Right lobe of liver (tissue), 6 donors: ENCODE data around the gene TLL2. TPM values are rescaled to one million over a fixed set of nuclear protein-coding genes. Genes with fewer than 3 reads are reported as not detected.

Source experiments
- ATAC-seq, 4 donors: fragments of 200-7000 bp; cut with Tn5 transposase; one replicate each; pipeline ENCODE4 v1.9.1; 2020; ENCODE audit warnings: mild to moderate bottlenecking in 4 of 4, moderate library complexity in 4 of 4
- DNase-seq, 3 donors: peaks; one replicate each; pipeline ENCODE4 v3.0.0-alpha.2; 2020
- H3K27ac ChIP-seq, 3 donors: fragments of 200-600 bp; one replicate each; pipeline ENCODE4 v1.8.0; 2022
- H3K27me3 ChIP-seq, 2 donors: fragments of 200-600 bp; one replicate each; pipeline ENCODE4 v1.8.0; 2022
- H3K36me3 ChIP-seq, 4 donors: fragments of 200-600 bp; sonication (generic) in 1 of 4; one replicate each; pipeline versions ENCODE4 v1.5.1 to v1.8.0; 2017 to 2022; ENCODE audit warnings: control low read depth in 1 of 4
- H3K4me1 ChIP-seq, 4 donors: fragments of 200-600 bp; sonication (generic) in 1 of 4; one replicate each; pipeline versions ENCODE4 v1.5.1 to v1.8.0; 2017 to 2022; ENCODE audit warnings: control low read depth in 1 of 4
- H3K4me3 ChIP-seq, 3 donors: fragments of 200-600 bp; one replicate each; pipeline ENCODE4 v1.8.0; 2022
- H3K9me3 ChIP-seq, 4 donors: fragments of 200-600 bp; sonication (generic) in 1 of 4; one replicate each; pipeline versions ENCODE4 v1.5.1 to v1.8.0; 2017 to 2022; ENCODE audit warnings: control low read depth in 1 of 4
- POLR2A ChIP-seq: fragments of 450-650 bp; IDR thresholded peaks from one replicate; pipeline ENCODE4 v1.6.1; 2017; ENCODE audit warnings: antibody characterized with exemption, mild to moderate bottlenecking
- WGBS: methylation state at CpG from one replicate; pipeline ENCODE4 v1.1.6; 2018; ENCODE audit warnings: low coverage, low lambda C conversion rate; ENCODE audit not compliant: insufficient coverage; ENCODE audit errors: missing lambda C conversion rate; 5-methylcytosine and 5-hydroxymethylcytosine counted together
- intact Hi-C, 2 donors: fragments of 100-400 bp; cut with DNase I; formaldehyde crosslinking; loops; one replicate each; pipeline versions ENCODE4 v1.11.2 to v1.14.1; 2022
- total RNA-seq, 6 experiments: library from RNA; depleted of rRNA in 2 of 6; stranded (reverse); fragments of >200 nt in 2 of 6; fragmentation: NEBNext Ultra II Directional in 3 of 6; extraction: Animal tissue kit (Norgen Biotek cat#: 25700) in 3 of 6; gene quantifications; one replicate each; pipeline versions ENCODE4 v1.1.0 to v1.2.4, GENCODE V29; 2016 to 2023
- TF ChIP-seq, protein P1 (sequence below), 4 donors: fragments of 200-600 bp in 3 of 4; fragments of 450-650 bp in 1 of 4; IDR thresholded peaks; one replicate each; pipeline versions ENCODE4 v1.5.1 to v1.8.0; 2016 to 2022; ENCODE audit warnings: antibody characterized with exemption in 4 of 4, mild to moderate bottlenecking in 2 of 4
- donor health status: DM: no; HTN: yes; CAD: no.
- donor health status: DM: no; HTN: no; CAD: no.
- donor health status: DM: no; HTN: no; CAD: no.
- donor health status: DM: no; HTN: yes; CAD: no.
- donor health status: DM: no; HTN: yes; CAD: no.

Gene TLL2
- total RNA-seq, 6 experiments from 2014 or later: 0.11 to 0.14 TPM; not detected in 4

DNA sequence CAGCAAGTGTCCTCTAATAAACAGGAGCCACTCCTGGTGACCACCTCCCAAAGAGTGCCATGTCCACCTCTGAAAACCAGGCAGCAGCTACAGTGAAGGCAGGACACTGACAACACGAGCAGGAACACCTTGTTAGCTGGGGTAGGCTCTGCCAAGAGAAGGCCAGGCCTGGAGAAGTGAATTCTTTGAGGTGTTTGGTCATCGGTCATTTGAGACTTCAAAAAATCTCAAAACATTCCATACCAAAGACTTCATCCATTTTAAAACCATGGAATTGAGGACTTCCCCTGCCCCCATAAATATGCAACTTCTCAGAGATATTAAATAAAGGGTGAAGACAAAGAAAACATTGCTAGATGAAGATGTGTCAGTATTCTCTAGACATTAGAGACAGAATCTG is 126.6 kb downstream of the TLL2 start:
- H3K27me3 ChIP-seq: no peaks in the 10 kb centered on the region
- no peaks in the 10 kb centered on the region for H3K9me3 ChIP-seq
- 64% methylated on average over 2 of the region's 2 CpGs for WGBS
- H3K4me3 ChIP-seq: no peak overlapping the region
- DNase-seq (no peak), ATAC-seq (no peak)
- TF ChIP-seq, protein P1, sequence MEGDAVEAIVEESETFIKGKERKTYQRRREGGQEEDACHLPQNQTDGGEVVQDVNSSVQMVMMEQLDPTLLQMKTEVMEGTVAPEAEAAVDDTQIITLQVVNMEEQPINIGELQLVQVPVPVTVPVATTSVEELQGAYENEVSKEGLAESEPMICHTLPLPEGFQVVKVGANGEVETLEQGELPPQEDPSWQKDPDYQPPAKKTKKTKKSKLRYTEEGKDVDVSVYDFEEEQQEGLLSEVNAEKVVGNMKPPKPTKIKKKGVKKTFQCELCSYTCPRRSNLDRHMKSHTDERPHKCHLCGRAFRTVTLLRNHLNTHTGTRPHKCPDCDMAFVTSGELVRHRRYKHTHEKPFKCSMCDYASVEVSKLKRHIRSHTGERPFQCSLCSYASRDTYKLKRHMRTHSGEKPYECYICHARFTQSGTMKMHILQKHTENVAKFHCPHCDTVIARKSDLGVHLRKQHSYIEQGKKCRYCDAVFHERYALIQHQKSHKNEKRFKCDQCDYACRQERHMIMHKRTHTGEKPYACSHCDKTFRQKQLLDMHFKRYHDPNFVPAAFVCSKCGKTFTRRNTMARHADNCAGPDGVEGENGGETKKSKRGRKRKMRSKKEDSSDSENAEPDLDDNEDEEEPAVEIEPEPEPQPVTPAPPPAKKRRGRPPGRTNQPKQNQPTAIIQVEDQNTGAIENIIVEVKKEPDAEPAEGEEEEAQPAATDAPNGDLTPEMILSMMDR (IDR thresholded peaks at IDR 0.05): no peak
- no peak for TF ChIP-seq POLR2A
- intact Hi-C loops: no loop called here
- H3K27ac ChIP-seq: no peak overlapping the region
- H3K36me3 ChIP-seq: no peaks in the 10 kb centered on the region
- H3K4me1 ChIP-seq: peaks cover 0 to 9% (median 4%) of the 10 kb centered on the region in 4 donors

DNA sequence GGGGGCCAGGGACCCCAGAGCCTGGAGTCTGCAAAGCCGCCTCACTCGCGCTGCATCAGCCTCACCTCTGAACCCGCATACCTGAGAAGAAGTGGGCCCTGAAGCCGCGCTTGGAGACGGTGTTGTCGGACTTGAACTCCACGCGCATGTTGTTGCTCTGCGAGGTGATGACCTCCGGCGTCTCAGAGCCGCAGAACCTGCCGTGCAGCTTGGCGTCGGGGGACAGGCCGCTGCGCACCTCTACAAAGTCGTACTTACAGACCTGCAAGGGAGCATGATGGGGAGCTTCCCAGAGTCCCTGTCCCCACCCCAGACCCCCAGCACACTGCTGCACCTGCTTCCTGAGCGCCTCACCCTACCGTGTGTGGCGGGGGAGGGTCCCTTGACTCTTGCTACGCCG is 129.2 kb downstream of the TLL2 start:
- Histone ChIP-seq H3K4me1 (no peaks in the 10 kb centered on the region), H3K9me3 (no peaks in the 10 kb centered on the region), H3K27ac (no peak overlapping the region), H3K36me3 (no peaks in the 10 kb centered on the region), H3K27me3 (no peaks in the 10 kb centered on the region), H3K4me3 (no peak overlapping the region)
- intact Hi-C loops: no loop called here
- no peak for TF ChIP-seq POLR2A
- TF ChIP-seq, protein P1 (IDR thresholded peaks at IDR 0.05): no peak
- WGBS: 71% methylated on average over 11 of the region's 25 CpGs
- DNase-seq: no peak
- ATAC-seq: no peak

DNA sequence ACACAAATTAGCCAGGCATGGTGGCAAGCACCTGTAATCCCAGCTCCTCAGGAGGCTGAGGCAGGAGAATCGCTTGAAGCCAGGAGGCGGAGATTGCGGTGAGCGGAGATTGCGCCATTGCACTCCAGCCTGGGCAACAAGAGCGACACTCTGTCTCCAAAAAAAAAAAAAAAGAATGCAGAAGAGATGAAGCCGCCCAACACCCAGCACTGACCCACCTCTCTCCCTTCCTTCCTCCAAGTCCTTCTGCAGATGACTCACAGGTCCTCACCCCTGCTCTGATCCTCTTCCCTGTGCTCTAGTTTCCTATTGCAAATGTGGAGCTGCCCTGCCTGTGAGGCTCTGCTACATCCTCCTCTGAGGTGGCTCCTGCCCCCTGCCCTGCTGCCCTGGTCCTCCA is 132.9 kb downstream of the TLL2 start:
- peak; percentile 33 to 63 (median 49) for ATAC-seq
- no peak for DNase-seq
- Histone ChIP-seq H3K4me1 (peaks cover 0 to under 1% (median 0%) of the 10 kb centered on the region in 4 donors), H3K27me3 (no peaks in the 10 kb centered on the region), H3K36me3 (no peaks in the 10 kb centered on the region), H3K4me3 (no peak overlapping the region), H3K9me3 (no peaks in the 10 kb centered on the region), H3K27ac (no peak overlapping the region)
- intact Hi-C loops: no loop called here
- TF ChIP-seq, protein P1 (IDR thresholded peaks at IDR 0.05): no peak
- TF ChIP-seq POLR2A: no peak
- 67% methylated on average over 2 of the region's 7 CpGs for WGBS

DNA sequence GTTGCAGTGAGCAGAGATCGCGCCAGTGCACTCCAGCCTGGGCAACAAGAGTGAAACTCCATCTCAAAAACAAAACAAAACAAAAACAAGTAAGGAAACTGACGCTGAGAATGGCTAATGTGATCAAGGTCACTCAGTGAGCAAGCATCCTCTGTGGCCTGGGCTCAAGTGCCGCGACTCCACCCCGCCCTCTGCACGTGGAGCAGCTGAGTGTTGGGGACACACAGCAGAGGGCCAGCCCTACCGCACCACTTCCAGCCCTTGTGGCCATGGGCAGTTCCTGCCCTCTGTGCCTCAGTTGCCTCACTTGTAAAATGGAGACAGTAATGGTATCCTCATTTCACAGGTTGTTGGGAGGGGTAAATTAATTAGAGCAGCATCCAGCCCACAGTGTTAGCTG is 134.0 kb downstream of the TLL2 start:
- H3K4me3 ChIP-seq: no peak overlapping the region
- H3K27me3 ChIP-seq: no peaks in the 10 kb centered on the region
- TF ChIP-seq, protein P1 (IDR thresholded peaks at IDR 0.05): no peak
- TF ChIP-seq POLR2A: no peak
- ATAC-seq (no peak), DNase-seq (no peak)
- no peak overlapping the region for H3K27ac ChIP-seq
- intact Hi-C loops: no loop called here
- no peaks in the 10 kb centered on the region for H3K36me3 ChIP-seq
- 67% methylated on average over 1 of the region's 8 CpGs for WGBS
- H3K9me3 ChIP-seq: no peaks in the 10 kb centered on the region
- peaks cover 0 to 6% (median 0%) of the 10 kb centered on the region in 4 donors for H3K4me1 ChIP-seq

DNA sequence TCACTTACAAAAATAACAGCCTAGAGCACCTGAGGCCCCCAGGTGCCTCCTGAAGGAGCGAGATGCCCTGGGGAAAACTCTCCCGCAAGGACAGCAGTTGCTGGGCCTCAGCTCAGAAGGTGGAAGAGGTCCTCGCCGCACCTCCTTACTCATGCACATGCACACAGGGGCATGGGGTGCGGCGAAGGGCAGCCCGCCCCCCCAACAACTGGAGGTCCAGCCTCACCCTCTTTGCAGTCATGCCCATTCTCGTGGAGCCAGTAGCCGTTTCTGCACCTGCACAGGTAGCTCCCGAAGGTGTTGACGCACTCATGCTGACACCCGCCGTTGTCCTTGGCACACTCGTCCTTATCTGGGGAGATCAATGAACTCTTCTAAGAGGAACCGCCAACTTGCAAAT is 135.0 kb downstream of the TLL2 start:
- TF ChIP-seq POLR2A: no peak
- TF ChIP-seq, protein P1 (IDR thresholded peaks at IDR 0.05): no peak
- DNase-seq (no peak), ATAC-seq (no peak)
- intact Hi-C loops: no loop called here
- H3K27ac ChIP-seq: no peak overlapping the region
- no peaks in the 10 kb centered on the region for H3K27me3 ChIP-seq
- no peaks in the 10 kb centered on the region for H3K9me3 ChIP-seq
- no CpG with 5 or more reads among the region's 15 CpGs for WGBS
- H3K4me3 ChIP-seq: no peak overlapping the region
- no peaks in the 10 kb centered on the region for H3K36me3 ChIP-seq
- H3K4me1 ChIP-seq: peaks cover 0 to 6% (median 0%) of the 10 kb centered on the region in 4 donors
